RCC 7860 (cell line): ENCODE measurements around the gene CYLD.

Experiments used
- DNase-seq: peaks from one replicate; pipeline ENCODE4 v3.0.0-alpha.2; 2015; ENCODE audit warnings: low spot score
- FAIRE-seq: peaks from 2 replicates; lab custom pipeline; 2012; peaks lifted over from hg19 to GRCh38; lab: Jason Lieb, UNC

Gene CYLD

GRCh38 chr16:50711040-50711439 is 30.8 kb upstream of the CYLD start:
- no peak for DNase-seq

GRCh38 chr16:50711862-50712559 is 29.9 kb upstream of the CYLD start:
- FAIRE-seq (no peak), DNase-seq (no peak)

More at GRCh38 chr16:50711040-50711439, 30.8 kb upstream of the CYLD start:
- no peak for FAIRE-seq

- FAIRE-seq (no peak), DNase-seq (no peak)
Measured at GRCh38 chr16:50712560-50712898, 29.4 kb upstream of the CYLD start.

GRCh38 chr16:50712956-50713355 is 28.9 kb upstream of the CYLD start:
- DNase-seq (no peak), FAIRE-seq (no peak)

GRCh38 chr16:50717091-50717490 is 24.8 kb upstream of the CYLD start:
- DNase-seq (no peak), FAIRE-seq (no peak)

GRCh38 chr16:50717494-50717893 is 24.4 kb upstream of the CYLD start:
- DNase-seq = no peak
- FAIRE-seq = no peak

GRCh38 chr16:50718061-50718760 is 23.7 kb upstream of the CYLD start:
- DNase-seq (no peak), FAIRE-seq (no peak)

GRCh38 chr16:50718761-50719400 is 23.0 kb upstream of the CYLD start:
- DNase-seq (no peak), FAIRE-seq (no peak)

- no peak for FAIRE-seq
- no peak for DNase-seq
Measured at GRCh38 chr16:50719401-50720337, 22.2 kb upstream of the CYLD start.

GRCh38 chr16:50721549-50722404 is 20.1 kb upstream of the CYLD start:
- DNase-seq (no peak), FAIRE-seq (no peak)

GRCh38 chr16:50722405-50722737 is 19.5 kb upstream of the CYLD start:
- no peak for FAIRE-seq

GRCh38 chr16:50722960-50723359 is 18.9 kb upstream of the CYLD start:
- no peak for DNase-seq
- no peak for FAIRE-seq

More at GRCh38 chr16:50722405-50722737, 19.5 kb upstream of the CYLD start:
- no peak for DNase-seq

GRCh38 chr16:50724306-50724705 is 17.6 kb upstream of the CYLD start:
- DNase-seq (no peak), FAIRE-seq (no peak)

- FAIRE-seq = no peak
- no peak for DNase-seq
Measured at GRCh38 chr16:50731130-50731988, 10.5 kb upstream of the CYLD start.

- DNase-seq = no peak
- FAIRE-seq = no peak
Measured at GRCh38 chr16:50731989-50732832, 9.7 kb upstream of the CYLD start.

GRCh38 chr16:50733468-50733867 is 8.4 kb upstream of the CYLD start:
- DNase-seq = no peak
- no peak for FAIRE-seq

- DNase-seq = no peak
- FAIRE-seq = no peak
Measured at GRCh38 chr16:50735629-50736122, 6.2 kb upstream of the CYLD start.

GRCh38 chr16:50736448-50736847 is 5.4 kb upstream of the CYLD start:
- FAIRE-seq (no peak), DNase-seq (no peak)
